ENCODE data around the gene PCBP4.
"Not testable (repeated sequence)": the region's sequence is repeated elsewhere in the genome, so short reads cannot be mapped to it uniquely, and the experiment has no call there.

Gene PCBP4

GRCh38 chr3:51937611-51938450, 29.4 kb downstream of the PCBP4 start:
- DNase-seq = no peak

GRCh38 chr3:51937014-51937413, 30.2 kb downstream of the PCBP4 start:
- DNase-seq = no peak

GRCh38 chr3:51935886-51936755, 31.1 kb downstream of the PCBP4 start:
- DNase-seq = no peak

GRCh38 chr3:51934991-51935885, 32.0 kb downstream of the PCBP4 start:
- no peak for DNase-seq

GRCh38 chr3:51934139-51934850, 33.0 kb downstream of the PCBP4 start:
- DNase-seq = no peak

GRCh38 chr3:51933471-51934138, 33.6 kb downstream of the PCBP4 start:
- no peak for DNase-seq

GRCh38 chr3:51932471-51933370, 34.5 kb downstream of the PCBP4 start:
- no peak for DNase-seq

GRCh38 chr3:51931756-51932155, 35.5 kb downstream of the PCBP4 start:
- no peak for DNase-seq

- DNase-seq = no peak
Observed at GRCh38 chr3:51930439-51930838, 36.8 kb downstream of the PCBP4 start.

GRCh38 chr3:51929420-51930003, 37.7 kb downstream of the PCBP4 start:
- no peak for DNase-seq

- DNase-seq = not testable (repeated sequence)
Observed at GRCh38 chr3:51928981-51929380, 38.3 kb downstream of the PCBP4 start.

- DNase-seq = no peak
Observed at GRCh38 chr3:51928438-51928837, 38.8 kb downstream of the PCBP4 start.

GRCh38 chr3:51927061-51927977, 39.9 kb downstream of the PCBP4 start:
- DNase-seq = no peak

GRCh38 chr3:51921081-51921578, 46.1 kb downstream of the PCBP4 start:
- DNase-seq = no peak

GRCh38 chr3:51916418-51916817, 50.8 kb downstream of the PCBP4 start:
- DNase-seq = no peak

GRCh38 chr3:51908026-51908425, 59.2 kb downstream of the PCBP4 start:
- no peak for DNase-seq
